ENCODE results near the gene FLG2.
"Not testable (repeated sequence)": the region's sequence is repeated elsewhere in the genome, so short reads cannot be mapped to it uniquely, and the experiment has no call there.

FLG2 gene

DNA sequence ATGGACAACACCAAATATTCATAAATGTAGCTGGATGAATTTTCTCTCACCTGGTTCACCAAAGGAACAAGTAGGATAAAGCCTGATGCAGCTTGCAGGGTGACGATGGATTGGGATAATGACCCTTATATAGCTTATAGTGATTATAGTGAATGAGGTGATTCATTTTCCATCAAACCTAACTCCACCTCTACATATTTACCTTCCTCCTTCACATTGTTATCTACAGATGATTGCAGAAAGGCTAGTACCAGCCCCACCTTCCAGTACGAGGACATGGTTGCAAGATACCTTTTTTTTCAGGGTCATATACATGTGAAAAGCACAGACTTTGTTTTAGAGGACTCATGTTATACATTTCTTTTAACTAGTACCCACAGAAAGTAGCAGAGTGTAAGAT is at the start of gene FLG2:
Gene FLG2 (minus strand): TSS at position 101 of the 400 bp plus-strand sequence. CDS start 1,122 bp downstream, outside the sequence.
- DNase-seq = no peak

DNA sequence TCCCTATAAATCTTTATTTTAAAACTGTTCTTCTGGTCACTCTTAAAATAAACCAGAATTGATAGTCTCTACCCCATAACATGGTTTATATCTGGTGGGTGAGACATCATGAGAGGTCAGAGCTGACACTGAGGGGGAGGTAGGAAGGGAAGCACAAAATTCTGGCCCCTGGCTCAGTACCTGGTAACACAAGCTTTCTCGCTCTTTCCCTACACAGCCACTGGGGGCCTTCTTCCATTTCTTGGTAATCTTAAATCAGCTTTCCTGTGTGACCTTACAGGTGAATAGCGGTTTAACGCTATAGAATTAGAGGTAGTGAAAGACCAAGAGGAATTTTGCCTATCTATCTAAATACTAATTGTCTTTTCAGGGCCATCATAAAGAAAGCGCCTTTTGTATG is 48.9 kb upstream of the FLG2 start:
- DNase-seq = no peak

DNA sequence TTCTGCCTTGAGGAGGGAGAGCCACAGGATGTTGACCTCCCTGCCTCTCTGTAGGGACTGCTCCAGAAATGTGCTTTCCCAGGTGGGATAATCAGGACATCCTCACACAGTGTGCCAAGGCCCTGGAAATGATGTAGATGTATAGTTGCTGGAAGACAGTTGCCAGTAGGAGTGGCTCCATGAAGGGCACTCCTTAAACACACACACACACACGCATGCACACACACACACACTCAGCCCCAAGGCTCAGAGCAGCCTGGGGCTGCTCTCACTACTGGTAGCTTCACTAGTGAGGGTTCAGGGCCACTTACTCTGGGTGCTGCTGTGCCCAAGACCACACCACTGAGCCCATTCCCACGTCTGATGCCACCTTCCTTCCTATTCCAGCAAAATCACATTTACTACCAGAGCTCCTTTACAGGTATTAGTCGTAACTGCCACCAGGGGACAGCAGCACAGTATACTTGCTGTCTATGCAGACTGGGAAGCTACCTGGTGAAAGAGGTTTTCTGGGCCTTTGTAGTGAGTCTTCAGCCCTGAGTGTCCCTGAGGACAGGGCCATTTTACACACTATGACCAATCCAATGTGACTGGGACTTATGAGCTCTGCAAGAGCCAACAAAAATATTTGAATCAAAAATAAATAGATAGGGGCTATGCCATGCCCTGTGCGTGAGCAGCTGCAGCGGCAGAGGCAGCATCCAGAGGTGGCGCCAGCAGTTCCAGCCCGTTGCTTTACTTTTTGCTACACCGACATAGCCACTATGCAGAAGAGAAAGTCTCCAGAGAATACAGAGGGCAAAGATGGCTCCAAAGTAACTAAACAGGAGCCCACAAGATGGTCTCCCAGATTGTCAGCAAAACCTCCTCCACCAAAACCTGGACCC is 39.2 kb upstream of the FLG2 start:
- DNase-seq = no peak

DNA sequence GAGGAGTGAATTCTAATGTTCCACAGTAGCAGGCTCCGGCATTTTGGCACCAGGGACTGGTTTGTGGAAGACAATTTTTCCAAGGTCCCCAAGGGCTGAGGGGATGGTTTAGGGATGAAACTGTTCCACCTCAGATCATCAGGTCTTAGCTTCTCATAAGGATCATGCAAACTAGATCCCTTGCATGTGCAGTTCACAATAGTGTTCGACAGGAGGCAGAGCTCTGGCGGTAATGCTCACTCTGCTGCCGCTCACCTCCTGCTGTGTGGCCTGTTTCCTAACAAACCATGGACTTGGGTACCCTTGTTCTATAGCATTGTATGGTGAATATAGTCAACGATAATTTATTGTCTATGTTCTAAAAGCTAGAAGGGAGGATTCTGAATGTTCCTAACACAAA is 37.7 kb upstream of the FLG2 start:
- DNase-seq = no peak

DNA sequence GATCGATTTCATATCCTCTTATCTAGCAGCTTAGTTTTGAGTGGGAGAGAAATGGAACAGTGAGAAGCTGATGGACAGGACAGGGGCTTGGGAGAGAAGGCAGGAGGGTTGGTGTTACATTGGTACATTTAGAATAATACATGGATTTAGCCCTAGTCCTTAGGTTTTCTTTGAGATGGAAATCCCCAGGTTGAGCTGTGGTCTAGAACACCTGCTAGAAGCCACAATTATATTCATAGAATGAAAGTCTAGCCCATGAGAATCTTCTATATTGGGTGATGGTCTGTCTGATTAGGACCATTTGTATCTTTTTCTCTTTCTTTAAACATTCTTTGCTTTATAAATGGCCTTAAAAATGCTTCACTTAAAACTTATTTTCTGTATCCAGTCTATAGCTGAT is 34.3 kb upstream of the FLG2 start:
- DNase-seq = no peak

DNA sequence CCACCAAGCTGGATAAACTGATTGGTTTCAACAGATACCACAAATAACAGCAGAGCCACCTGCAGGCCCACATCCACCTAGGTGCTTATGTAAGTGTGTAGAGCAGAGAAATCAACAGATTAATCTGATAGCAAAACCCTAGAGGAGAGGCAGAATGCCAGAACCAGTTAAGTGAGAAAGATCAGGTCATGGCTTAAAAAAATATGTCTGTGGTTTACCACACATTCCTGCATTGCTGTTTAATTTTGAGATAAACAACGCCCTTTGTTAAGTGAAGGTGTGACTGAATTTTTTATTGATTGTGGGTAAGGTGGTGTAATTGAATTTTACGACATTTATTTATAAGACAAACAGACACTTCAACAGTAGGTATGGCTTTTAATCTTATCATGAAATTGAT is 33.1 kb upstream of the FLG2 start:
- no peak for DNase-seq

DNA sequence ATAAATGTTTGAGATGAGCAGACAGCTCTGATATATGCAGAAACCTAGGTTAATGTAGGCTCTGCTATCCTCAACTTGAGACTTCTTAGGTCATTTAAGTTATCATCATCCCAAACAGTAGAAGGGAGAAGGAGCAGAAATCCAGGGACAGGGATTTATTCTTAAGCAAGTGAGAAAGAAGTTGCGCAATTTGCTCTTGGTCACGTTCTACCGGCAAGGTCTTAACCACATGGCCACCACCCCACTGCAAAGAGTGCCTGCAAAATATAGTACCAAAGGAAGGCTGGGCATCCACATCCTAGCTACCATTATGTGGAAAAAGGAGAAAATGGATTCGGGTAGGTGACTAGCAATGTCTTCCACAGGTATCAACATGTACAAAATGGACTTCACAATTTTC is 29.1 kb upstream of the FLG2 start:
- no peak for DNase-seq

DNA sequence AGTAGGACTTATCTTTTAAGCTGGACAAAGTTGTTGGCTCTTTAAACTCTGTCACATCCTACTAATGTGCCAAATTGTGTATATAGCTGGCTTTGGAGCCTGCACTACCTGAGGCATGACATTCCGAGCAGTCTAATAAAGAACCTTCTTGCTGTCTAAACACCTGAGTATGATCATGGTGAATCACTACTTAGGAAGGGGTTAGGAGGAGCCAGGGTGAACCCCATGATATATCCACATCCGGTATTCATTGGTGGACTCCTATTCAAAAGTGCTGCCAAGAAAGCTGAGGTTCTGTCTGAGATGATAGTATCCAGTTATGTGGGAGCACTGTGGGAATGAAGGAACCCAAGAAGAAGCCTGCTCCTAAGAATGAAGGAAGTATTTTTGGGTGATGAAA is 27.1 kb upstream of the FLG2 start:
- DNase-seq = no peak

DNA sequence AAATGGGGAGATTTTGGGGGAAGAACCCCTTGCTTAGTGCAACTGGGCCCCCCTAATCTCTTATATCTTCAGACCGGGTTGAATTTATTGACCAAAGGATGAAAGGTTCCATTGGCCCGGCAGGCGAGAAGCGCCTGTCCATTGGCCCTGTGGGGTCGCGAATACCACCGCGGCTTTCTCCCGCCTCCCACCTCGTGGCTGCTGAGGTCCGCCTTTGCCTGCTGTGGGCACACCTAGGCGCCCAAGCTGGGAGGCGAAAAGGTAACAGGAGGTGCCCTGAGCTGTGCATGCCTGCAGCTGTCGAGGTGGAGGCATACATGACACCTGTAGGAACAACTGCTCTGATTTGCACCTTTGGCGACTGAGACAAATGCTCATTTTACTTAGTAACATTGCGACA is 21.1 kb upstream of the FLG2 start:
- DNase-seq = no peak

DNA sequence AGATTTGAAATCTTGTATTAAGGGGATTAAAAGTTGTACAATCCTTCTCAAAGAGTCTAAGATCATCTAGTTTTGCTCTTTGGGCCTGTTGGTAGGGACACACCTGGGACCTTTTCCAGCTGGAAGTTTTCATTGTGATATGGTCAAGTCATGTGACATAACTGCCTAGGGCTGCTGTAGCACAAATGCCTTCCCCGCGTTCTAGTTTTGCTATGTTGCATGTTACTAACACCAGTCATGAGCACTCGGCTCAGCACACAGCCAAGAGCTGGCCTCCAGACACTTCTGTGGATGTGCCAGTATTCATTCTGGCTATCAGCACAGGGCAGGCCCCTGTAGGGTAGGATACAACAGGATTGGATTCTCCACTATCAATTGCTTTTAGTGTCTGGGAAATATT is 14.6 kb upstream of the FLG2 start:
- no peak for DNase-seq

DNA sequence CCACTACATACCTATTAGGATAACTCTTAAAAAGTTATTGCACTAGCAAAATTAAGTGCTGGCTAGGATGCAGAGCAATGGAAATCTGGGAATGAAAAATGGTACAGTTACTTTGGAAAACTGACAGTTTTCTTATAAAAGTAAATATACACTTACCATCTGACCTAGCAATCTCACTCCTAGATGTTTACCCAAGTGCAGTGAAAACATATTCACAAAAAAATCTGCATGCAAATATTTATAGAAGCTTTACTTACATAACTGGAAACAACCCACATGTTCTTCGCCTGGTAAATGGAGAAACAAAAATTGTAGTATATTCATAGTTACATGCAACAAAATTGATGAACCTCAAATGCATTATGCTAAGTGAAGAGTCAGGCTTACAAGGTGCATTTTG is 12.9 kb upstream of the FLG2 start:
- no peak for DNase-seq

DNA sequence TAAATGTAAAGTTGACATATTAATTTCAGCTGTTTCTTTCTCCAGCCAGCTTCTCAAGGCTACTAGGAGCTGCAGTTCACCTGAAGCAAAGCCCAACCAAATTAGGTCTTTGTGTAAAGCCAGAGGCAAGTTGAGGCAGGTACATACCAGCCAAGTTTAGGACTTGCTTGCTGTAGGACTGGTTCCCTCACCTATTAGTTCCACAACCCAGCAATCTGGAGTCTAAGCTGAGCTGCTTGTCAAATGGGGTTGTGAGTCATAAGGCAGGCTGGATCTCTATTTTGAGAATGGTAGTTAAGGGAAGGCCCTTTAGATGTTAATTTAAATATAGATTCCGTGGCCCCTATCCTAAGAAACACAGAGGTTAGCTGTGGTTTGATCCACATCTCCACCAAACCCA is 7.6 kb upstream of the FLG2 start:
- DNase-seq = no peak

DNA sequence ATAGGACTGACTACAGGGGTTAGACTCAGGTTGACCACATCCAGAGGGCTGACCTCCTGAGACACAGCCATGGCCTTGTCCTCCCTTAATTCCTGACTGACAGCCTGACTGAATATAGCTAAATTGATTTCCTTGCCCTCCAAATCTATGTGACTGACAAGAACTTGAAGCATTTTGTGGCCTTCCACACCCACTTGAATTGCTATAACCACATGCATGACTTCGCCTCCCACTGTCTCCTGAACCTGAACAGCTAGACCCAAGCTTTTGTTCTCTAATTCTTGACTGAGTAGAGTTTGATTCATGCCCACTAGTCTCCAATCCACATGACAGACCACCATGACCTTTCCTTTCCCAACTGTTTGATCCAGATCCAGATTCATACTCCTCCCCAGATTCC is 3.1 kb downstream of the FLG2 start:
- DNase-seq = no peak

DNA sequence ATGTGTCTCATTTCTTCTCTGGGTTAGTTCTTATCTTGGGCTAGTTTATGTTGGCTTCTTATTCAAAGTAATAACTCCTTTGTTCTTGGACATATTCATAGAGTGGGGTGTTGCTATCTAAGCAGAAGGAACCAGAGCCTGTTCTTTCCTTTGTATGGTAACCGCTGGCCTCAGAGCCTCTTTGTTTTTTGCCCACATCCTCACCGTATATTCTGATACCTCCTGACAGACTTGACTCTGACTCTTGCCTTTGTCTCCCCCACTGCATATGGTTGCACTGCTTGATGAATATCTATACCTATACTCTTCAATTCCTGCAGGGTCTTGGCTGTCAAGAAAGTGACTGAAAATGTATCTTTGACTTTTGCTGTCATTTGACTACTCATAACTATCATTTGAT is 10.2 kb downstream of the FLG2 start:
- no peak for DNase-seq

DNA sequence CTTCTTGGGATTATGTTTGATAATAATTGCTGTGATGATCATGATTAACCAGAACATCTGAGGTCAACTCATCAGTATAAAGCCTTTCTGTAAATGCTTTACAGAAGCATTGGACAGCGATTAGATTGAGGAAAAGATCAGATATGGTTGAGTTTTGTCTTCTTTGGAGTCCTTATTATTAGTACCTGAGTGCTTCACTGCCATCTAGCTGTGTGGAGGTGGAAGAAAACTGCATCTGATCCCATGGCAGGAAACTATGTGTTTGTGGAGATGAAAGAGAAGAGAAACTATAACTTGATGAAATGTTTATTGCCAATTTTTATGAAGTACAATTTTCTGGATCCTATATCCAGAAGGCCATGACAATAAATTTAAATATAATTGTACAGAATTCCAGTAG is 11.4 kb downstream of the FLG2 start:
- DNase-seq = no peak

DNA sequence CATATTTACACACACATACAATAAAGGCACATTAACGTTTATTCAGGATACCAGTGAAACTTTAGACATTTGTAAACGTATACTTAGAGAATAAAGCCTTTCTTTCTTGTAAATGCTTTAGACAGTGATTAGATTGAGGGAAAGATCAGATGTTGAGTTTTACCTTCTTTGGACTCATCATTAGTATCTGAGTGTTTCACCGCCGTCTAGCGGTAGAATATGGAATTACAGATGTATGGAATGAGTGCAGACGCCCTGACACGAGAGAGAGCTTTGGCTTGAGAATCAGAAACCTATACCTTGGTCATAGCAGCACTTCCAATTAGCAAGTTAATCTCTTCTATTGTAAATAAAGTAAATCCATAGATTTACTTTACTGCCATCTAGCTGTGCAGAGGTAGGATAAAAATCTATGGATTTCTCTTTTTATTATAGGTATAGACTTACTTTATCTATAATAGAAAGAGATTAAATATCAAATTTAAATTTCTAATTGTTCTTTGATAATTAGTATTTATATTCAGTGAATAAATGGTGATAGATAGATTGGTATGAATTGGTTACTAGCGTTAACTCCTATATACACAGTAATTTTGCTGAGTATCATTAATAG is 12.6 kb downstream of the FLG2 start:
- peak; percentile 41 for DNase-seq

DNA sequence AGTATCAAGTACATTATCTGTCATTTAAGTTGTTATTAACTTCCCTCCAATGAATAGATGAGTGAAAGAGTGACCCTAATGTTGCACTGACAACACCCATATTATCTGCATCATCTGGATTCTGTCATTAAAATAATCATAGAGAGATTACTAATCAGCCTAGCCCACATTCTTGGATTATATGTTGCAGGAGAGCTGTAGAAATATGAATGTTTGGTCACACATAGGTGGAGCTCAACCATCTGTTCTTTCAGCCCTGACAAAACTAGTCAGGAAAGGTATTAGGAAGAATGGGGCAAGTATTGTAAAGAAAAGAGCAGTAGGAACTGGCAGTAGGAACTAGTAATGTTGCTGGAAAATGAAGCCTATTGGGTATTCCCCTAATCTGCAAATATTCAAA is 15.4 kb downstream of the FLG2 start:
- DNase-seq = no peak

DNA sequence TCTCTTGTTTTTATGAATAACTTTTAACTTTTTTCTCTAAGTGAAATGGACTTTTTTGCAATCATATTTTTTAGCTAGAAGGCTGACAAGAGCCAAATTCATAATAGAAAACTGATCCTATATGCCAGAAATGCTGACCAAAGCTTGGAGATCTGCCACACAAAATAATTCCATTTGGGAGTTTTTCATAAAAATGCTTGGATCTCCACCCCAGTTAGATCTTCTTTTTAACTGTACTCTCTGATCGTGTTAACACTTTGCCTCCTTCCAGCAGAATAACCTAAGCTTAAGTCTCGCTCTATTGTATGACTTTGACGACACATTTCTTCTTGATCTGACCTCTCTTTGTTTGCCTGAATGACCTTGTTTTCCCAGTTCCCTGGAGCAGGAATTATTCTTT is 16.8 kb downstream of the FLG2 start:
- no peak for DNase-seq

DNA sequence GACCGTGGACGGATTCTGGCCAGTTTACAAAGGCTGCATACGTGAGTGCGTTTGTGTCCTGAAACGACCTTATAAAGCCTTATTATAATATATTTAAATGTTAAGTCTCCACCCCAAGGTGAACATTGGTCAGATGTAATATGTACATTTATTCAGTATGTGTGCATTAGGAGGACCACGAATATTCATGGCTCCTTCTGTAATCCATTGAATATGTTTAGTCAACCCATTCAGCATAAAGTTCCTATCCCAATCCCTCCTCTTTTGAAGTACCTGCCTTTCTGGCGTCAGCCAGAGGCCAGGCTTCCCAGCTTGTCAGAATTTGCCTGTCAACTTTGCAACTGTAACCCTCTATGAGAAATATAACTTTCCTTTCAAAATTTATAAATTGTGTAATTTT is 24.4 kb downstream of the FLG2 start:
- no peak for DNase-seq

DNA sequence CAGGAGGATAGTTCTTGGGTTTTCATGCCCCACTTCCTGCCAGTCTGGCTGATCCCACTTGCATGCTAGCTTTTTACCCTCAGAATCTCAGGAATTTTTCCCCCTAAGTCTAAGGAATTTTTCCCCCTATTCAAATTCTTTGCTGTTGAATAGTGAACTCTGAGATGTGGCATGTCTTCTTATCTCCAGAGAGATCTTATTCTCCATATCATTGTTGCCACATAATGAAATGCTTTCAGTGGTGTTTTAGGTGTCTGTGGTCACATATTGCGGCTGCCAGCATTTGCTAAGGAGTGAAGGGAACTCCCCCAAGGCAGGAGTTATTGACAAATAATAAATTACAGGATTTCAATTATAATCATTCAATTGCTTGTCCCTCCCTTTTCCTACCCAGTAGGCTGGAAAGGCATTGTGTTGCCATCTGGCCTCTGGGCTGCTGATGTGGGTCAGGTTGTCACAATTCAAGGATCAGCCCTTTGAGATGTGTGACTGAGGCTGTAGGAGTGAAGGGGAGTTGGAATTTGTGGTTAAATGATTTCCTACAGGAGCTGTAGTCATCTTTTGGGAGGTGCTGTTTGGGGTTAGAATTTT is 30.9 kb downstream of the FLG2 start:
- no peak for DNase-seq

DNA sequence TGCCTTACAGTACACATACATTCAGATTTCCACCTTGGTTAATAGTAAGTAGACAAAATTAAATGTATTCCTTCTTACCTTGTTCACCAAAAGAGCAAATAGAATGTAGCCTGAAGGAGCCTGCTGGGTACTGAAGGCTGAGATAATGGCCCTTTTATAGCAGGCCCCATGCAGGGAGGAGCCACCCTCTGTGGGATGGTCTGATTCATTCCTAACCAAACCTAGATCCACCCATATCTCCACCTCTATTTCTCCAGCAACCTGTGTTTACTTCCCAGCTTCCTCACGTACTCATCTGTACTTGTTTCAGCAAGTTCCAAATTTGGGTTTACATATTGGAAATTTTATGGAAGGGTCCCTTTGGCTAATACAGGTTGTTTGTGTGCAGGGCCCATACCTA is 34.7 kb downstream of the FLG2 start, which contains the start of gene FLG:
Gene FLG (minus strand): TSS at position 129 of the 400 bp plus-strand sequence. CDS start 9,783 bp downstream, outside the sequence.
- DNase-seq = no peak

DNA sequence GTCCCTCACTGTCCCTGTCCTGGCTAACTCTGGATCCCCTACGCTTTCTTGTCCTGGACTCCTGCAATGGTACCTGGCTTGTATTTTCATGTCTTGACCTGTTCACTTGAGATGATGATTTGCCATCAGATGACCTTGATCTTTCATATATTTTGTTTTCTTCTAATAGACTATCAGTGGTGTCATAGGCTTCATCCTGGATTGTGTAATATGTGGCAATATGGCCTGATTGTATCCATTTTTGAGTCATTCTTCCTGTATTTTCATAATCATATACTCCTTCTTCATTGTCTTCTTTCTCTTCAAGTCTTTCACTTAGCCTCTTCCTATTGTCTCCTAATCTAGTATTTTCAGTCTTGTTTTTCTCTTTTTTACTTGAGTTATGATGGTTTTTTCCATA is 45.8 kb downstream of the FLG2 start:
- DNase-seq = no peak

DNA sequence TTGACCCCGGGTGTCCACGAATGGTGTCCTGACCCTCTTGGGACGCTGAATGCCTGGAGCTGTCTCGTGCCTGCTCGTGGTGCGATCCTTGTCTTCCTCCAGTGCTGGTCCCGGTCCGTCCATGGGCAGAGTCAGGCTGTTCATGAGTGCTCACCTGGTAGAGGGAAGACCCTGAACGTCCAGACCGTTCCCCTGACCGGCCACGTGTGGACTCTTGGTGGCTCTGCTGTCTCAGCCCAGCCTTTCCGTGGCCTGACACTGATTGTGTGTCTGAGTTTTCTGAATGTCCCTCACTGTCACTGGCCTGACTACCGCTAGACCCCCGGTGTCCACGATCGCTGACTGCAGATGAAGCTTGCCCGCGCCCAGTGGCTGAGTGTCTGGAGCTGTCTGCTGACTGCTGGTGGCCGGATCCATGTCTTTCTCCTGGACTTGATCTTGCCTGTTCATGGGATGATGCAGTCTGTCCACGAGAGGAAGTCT is 46.4 kb downstream of the FLG2 start:
- no peak for DNase-seq

DNA sequence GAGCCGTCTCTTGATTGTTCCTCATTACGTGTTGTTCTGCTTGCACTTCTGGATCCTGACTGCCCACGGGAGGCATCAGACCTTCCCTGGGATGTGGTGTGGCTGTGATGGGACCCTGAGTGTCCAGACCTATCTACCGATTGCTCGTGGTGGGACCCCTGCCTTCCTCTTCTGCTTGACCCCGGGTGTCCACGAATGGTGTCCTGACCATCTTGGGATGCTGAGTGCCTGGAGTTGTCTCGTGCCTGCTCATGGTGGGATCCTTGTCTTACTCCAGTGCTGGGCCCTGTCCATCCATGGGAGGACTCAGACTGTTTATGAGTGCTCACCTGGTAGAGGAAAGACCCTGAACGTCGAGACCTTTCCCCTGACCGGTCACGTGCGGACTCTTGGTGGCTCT is 47.6 kb downstream of the FLG2 start:
- DNase-seq = not testable (repeated sequence)

All from activated gamma-delta T cell treated with Interleukin-2 at 50 U/mL for 16 hours (primary cell).